NT2/D1 (cell line): Measurements from ENCODE around the gene PTBP3.

Experiments used
- DNase-seq: peaks from one replicate; pipeline ENCODE4 v3.0.0-alpha.2; 2011; ENCODE audit warnings: low read depth, low spot score
- H3K27me3 ChIP-seq: 2 replicates; pipeline ENCODE4 v1.6.0; 2011; ENCODE audit warnings: mild to moderate bottlenecking; ENCODE audit not compliant: insufficient read length, insufficient read depth
- H3K36me3 ChIP-seq: 2 replicates; pipeline ENCODE4 v1.6.1; 2011; ENCODE audit warnings: mild to moderate bottlenecking, low read length, mixed read lengths; ENCODE audit not compliant: insufficient read depth, insufficient read length
- H3K4me1 ChIP-seq: 2 replicates; pipeline ENCODE4 v1.5.1; 2011; ENCODE audit not compliant: insufficient read depth, insufficient read length
- H3K4me3 ChIP-seq: 2 replicates; pipeline ENCODE4 v1.5.1; 2011; ENCODE audit warnings: low read depth; ENCODE audit not compliant: insufficient read length
- H3K9ac ChIP-seq: 2 replicates; pipeline ENCODE4 v1.6.0; 2011; ENCODE audit warnings: low read depth; ENCODE audit not compliant: insufficient read length
- H3K9me3 ChIP-seq: 2 replicates; pipeline ENCODE4 v1.5.1; 2011; ENCODE audit warnings: mild to moderate bottlenecking, low read length; ENCODE audit not compliant: insufficient read depth
- SUZ12 ChIP-seq: IDR thresholded peaks from 2 replicates; pipeline ENCODE4 v1.6.1; 2011; ENCODE audit not compliant: insufficient read length, insufficient read depth; ENCODE audit errors: extremely low read depth
- YY1 ChIP-seq: IDR thresholded peaks from 2 replicates; pipeline ENCODE4 v1.6.1; 2011; ENCODE audit not compliant: insufficient read length, insufficient read depth
- ZNF274 ChIP-seq: IDR thresholded peaks from 2 replicates; pipeline ENCODE4 v1.6.1; 2011; ENCODE audit warnings: mild to moderate bottlenecking, low read depth, low read length

The PTBP3 gene

DNA sequence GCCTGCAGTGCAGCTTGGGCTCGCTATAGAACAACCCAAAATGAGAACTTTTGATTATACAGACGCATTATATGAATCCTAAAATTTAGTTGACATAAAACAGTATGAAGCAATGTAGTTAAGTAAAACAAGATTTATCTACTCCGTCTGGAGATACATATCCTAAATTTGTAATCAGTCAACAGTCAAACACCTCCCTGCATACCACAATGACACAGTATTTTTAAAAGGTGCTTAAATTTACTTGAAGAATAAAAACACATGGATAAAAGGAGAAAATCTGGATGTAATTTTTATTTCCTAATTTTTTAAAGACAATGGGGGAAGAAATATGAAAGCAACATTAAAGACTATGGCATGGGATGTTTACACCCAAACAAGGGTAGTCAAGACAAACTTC lies 70.8 kb downstream of the PTBP3 start:
- no peak for DNase-seq
- Histone ChIP-seq H3K9me3 (no peaks in the 10 kb centered on the region), H3K9ac (no peak overlapping the region), H3K36me3 (peaks cover 27% of the 10 kb centered on the region), H3K4me1 (no peaks in the 10 kb centered on the region), H3K4me3 (no peak overlapping the region), H3K27me3 (no peaks in the 10 kb centered on the region)
- TF ChIP-seq YY1: no peak
- no peak for TF ChIP-seq SUZ12
- TF ChIP-seq ZNF274: no peak

DNA sequence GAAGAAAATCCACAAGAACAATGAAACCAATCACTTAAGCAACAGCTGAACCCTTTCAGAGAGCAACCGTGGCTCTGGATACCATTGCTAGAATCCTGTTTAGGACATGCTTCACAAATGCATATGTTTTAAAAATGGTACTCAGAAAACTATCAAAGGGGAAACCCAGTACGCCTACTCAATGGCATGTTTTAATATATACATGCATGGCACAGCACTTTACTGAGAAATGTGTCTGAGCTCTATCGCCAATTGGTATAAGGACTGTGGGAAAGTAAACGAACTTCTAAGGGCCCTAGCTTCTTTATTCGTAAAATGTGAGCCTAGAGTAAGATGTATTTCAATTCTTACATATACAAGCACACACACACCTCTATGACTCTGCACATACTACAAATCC lies 72.3 kb downstream of the PTBP3 start:
- TF ChIP-seq ZNF274: no peak
- TF ChIP-seq SUZ12: no peak
- no peak for TF ChIP-seq YY1
- Histone ChIP-seq H3K9me3 (no peaks in the 10 kb centered on the region), H3K9ac (no peak overlapping the region), H3K36me3 (peaks cover 25% of the 10 kb centered on the region), H3K4me3 (no peak overlapping the region), H3K4me1 (no peaks in the 10 kb centered on the region), H3K27me3 (no peaks in the 10 kb centered on the region)
- DNase-seq: no peak

DNA sequence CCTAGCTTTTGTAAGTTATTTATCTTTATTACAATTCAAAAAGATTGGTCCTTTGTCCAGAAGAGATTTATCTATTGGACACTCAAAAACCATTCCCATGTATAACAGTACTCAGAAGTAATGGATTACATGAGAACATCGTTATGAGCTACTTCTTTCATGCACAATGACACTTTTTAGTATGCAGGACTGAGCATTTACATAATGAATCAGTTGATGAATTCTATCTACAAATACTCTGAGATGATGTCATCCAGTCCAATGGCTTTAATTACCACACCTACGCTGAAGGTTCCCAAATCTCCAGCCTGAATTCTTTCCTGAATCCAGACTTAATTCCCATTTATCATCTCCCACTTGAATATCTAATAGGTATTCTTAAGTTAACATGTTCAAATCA lies 75.3 kb downstream of the PTBP3 start:
- H3K9me3 ChIP-seq: no peaks in the 10 kb centered on the region
- H3K36me3 ChIP-seq: peaks cover 30% of the 10 kb centered on the region
- H3K9ac ChIP-seq: no peak overlapping the region
- TF ChIP-seq SUZ12 (no peak), ZNF274 (no peak), YY1 (no peak)
- H3K4me1 ChIP-seq: no peaks in the 10 kb centered on the region
- H3K27me3 ChIP-seq: no peaks in the 10 kb centered on the region
- DNase-seq: no peak
- H3K4me3 ChIP-seq: no peak overlapping the region

DNA sequence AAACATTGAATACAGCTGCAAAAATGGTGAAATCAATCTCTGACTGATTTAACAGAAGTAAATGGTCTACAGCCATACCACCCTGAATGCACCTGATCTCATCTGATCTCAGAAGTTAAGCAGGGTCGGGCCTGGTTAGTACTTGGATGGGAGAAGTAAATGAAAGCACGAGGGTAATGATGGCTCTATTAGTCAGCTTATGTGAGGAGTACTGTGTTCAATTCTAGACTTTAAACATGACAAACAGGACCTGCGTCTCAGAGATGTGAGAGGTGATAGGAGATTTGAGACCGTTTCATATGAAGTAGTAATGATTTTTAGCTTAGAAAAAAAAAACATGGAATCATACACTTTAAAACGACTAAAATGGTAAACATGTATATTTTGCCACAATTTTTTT lies 81.2 kb downstream of the PTBP3 start:
- no peak overlapping the region for H3K9ac ChIP-seq
- H3K36me3 ChIP-seq: peaks cover 35% of the 10 kb centered on the region
- no peak overlapping the region for H3K4me3 ChIP-seq
- H3K9me3 ChIP-seq: no peaks in the 10 kb centered on the region
- TF ChIP-seq SUZ12: no peak
- no peak for TF ChIP-seq ZNF274
- no peak for TF ChIP-seq YY1
- H3K4me1 ChIP-seq: no peaks in the 10 kb centered on the region
- DNase-seq: no peak
- no peaks in the 10 kb centered on the region for H3K27me3 ChIP-seq

DNA sequence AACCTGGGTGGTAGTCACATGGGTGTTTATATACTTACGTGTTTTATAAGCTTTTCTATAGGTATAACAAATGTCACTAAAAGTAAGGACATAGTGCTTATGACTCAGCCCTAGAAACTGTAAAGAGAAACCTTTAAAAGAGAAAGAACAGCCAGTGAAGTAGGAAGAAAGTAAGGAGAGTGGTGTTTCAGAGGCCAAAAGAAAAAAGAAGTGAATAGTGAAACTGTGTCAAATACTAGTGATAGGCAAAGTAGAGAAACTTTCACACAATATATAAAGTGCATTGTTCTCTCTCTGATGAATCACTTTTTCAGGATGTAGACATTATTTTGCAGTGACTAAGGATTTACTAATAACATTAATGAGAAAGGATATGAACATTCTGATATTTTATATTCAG lies 84.1 kb downstream of the PTBP3 start:
- Histone ChIP-seq H3K4me1 (no peaks in the 10 kb centered on the region), H3K27me3 (no peaks in the 10 kb centered on the region), H3K36me3 (peaks cover 46% of the 10 kb centered on the region), H3K9ac (no peak overlapping the region), H3K4me3 (no peak overlapping the region), H3K9me3 (no peaks in the 10 kb centered on the region)
- TF ChIP-seq ZNF274 (no peak), YY1 (no peak), SUZ12 (no peak)
- DNase-seq: no peak

DNA sequence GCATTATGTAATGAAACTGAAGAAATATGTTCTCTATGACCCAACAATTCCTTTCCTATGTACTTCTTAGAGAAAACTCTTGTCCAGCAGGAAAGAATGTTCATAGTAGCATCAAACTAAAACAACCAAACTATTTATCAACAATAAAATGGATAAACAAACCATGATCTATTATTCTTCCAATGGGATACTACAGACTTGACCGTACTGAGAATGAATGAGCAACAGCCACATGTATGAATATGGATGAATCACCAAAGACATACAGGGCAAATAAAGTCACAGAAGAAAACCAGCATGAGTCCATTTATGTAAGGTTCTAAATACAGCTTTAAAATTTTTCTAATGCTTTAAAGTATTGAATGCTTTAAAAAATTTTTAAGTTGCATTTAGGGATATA lies 84.7 kb downstream of the PTBP3 start:
- Histone ChIP-seq H3K4me3 (no peak overlapping the region), H3K9ac (no peak overlapping the region), H3K9me3 (no peaks in the 10 kb centered on the region), H3K36me3 (peaks cover 43% of the 10 kb centered on the region), H3K4me1 (no peaks in the 10 kb centered on the region), H3K27me3 (no peaks in the 10 kb centered on the region)
- DNase-seq: no peak
- TF ChIP-seq SUZ12: no peak
- no peak for TF ChIP-seq ZNF274
- TF ChIP-seq YY1: no peak

DNA sequence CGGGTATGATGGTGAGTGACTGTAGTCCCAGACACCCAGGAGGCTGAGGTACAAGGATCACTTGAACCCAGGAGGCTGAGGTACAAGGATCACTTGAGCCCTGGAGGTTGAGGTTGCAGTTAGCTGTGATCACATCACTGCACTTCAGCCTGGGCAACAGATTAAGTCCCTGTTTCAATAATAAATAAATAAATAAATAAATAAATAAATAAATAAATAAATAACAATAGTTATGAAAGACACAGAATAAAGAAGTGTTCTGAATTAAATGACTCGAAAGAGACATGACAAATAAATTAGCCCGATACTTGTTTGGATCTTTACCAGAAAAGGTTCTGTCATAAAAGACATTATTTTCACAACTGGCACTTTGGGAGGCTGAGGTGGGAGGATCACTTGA lies 86.3 kb downstream of the PTBP3 start:
- no peak overlapping the region for H3K4me3 ChIP-seq
- DNase-seq: no peak
- peaks cover 44% of the 10 kb centered on the region for H3K36me3 ChIP-seq
- TF ChIP-seq YY1 (no peak), ZNF274 (no peak), SUZ12 (no peak)
- H3K9ac ChIP-seq: no peak overlapping the region
- no peaks in the 10 kb centered on the region for H3K4me1 ChIP-seq
- H3K9me3 ChIP-seq: no peaks in the 10 kb centered on the region
- no peaks in the 10 kb centered on the region for H3K27me3 ChIP-seq

DNA sequence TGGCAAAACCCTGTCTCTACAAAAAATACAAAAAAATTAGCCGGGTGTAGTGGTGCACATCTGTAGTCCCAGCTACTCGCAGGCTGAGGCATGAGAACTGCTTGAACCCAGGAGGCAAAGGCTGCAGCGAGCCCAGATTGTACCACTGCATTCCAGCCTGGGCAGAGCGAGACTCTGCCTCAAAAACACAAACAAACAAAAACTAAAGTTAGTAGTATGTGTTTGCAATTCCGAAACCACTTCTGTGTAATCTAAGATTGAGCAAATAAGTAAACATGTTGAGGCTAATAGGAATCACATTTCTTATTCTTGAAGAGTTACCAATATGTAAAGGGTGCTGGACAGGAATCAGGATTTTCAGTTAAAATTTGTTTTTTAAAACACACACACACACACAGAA lies 88.3 kb downstream of the PTBP3 start:
- H3K9me3 ChIP-seq: no peaks in the 10 kb centered on the region
- no peak for TF ChIP-seq SUZ12
- no peak for TF ChIP-seq YY1
- TF ChIP-seq ZNF274: no peak
- H3K4me1 ChIP-seq: no peaks in the 10 kb centered on the region
- no peak overlapping the region for H3K9ac ChIP-seq
- no peak overlapping the region for H3K4me3 ChIP-seq
- DNase-seq: no peak
- H3K36me3 ChIP-seq: peaks cover 35% of the 10 kb centered on the region
- no peaks in the 10 kb centered on the region for H3K27me3 ChIP-seq
